ENCODE results near the gene RNPEPL1. TPM values are rescaled to one million over a fixed set of nuclear protein-coding genes. Genes with fewer than 3 reads are reported as not detected.

The RNPEPL1 gene
- total RNA-seq, 2 experiments from 2014 or later = 124 TPM

- peaks cover 29% of the 10 kb centered on the region for H3K36me3 Mint-ChIP-seq
- DNase-seq (peak; percentile 29), ATAC-seq (ENCODE audit: low read depth) (no peak)
- H3K27me3 Mint-ChIP-seq = no peaks in the 10 kb centered on the region
- peaks cover 24% of the 10 kb centered on the region for H3K4me1 Mint-ChIP-seq
- H3K4me3 Mint-ChIP-seq = no peak overlapping the region
- H3K9me3 Mint-ChIP-seq = peaks cover 17% of the 10 kb centered on the region
- H3K27ac Mint-ChIP-seq = no peak overlapping the region
- POLR2A ChIA-PET = no interaction called here
These were observed 60.7 kb downstream of the RNPEPL1 start for GRCh38 chr2:240628808-240629618.

DNA sequence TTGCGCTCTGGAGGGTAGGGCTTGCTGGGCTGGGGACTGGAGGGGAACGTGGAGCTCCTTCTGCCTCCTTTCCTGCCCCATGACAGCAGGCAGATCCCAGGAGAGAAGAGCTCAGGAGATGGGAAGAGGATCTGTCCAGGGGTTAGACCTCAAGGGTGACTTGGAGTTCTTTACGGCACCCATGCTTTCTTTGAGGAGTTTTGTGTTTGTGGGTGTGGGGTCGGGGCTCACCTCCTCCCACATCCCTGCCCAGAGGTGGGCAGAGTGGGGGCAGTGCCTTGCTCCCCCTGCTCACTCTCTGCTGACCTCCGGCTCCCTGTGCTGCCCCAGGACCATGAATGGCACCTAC is 61.3 kb downstream of the RNPEPL1 start:
- Mint-ChIP-seq H3K9me3 (peaks cover 21% of the 10 kb centered on the region), H3K27me3 (no peaks in the 10 kb centered on the region), H3K36me3 (peaks cover 34% of the 10 kb centered on the region), H3K27ac (no peak overlapping the region), H3K4me3 (no peak overlapping the region), H3K4me1 (peaks cover 20% of the 10 kb centered on the region)
- POLR2A ChIA-PET = no interaction called here
- ATAC-seq (ENCODE audit: low read depth) (no peak), DNase-seq (no peak)

GRCh38 chr2:240629968-240630770 is 61.9 kb downstream of the RNPEPL1 start:
- H3K27ac Mint-ChIP-seq = no peak overlapping the region
- peaks cover 37% of the 10 kb centered on the region for H3K36me3 Mint-ChIP-seq
- no peak for DNase-seq
- H3K4me1 Mint-ChIP-seq = peaks cover 14% of the 10 kb centered on the region
- H3K9me3 Mint-ChIP-seq = peaks cover 26% of the 10 kb centered on the region
- ATAC-seq (ENCODE audit: low read depth) = no peak
- H3K4me3 Mint-ChIP-seq = no peak overlapping the region
- H3K27me3 Mint-ChIP-seq = no peaks in the 10 kb centered on the region
- POLR2A ChIA-PET = no interaction called here

Other genes starting within 250 kb of the RNPEPL1 start
- 1 to 10 TPM; 3.4 to 4.7 TPM for gene GPC1, start 132.8 kb upstream of the RNPEPL1 start, total RNA-seq
- gene ANKMY1, start 10.5 kb upstream of the RNPEPL1 start, total RNA-seq = 10 to 100 TPM; 50.9 to 53.2 TPM
- gene DUSP28, start 8.1 kb upstream of the RNPEPL1 start, total RNA-seq = 10 to 100 TPM; 12.3 to 13.8 TPM
- 10 to 100 TPM; 72.3 to 74.2 TPM for gene CAPN10, start 18.2 kb downstream of the RNPEPL1 start, total RNA-seq
- 10 to 100 TPM; 19.2 to 19.3 TPM for gene GPR35, start 57.0 kb downstream of the RNPEPL1 start, total RNA-seq
- not detected for gene AQP12B, start 114.4 kb downstream of the RNPEPL1 start, total RNA-seq
- gene AQP12A, start 123.4 kb downstream of the RNPEPL1 start, total RNA-seq = not detected